GM12873 (cell line): ENCODE data around the gene KIF26A.

Experiments used
- CTCF ChIP-seq: IDR thresholded peaks from 2 replicates; pipeline ENCODE4 v1.5.1; 2012; ENCODE audit warnings: low read depth, mild to moderate bottlenecking, moderate library complexity, low read length, control low read depth; ENCODE audit not compliant: insufficient read depth; ENCODE audit errors: missing control alignments

The KIF26A gene

GRCh38 chr14:104182857-104183425 lies 44.6 kb downstream of the KIF26A start:
- TF ChIP-seq CTCF = no peak

- no peak for TF ChIP-seq CTCF
Observed at GRCh38 chr14:104183796-104184195, 45.4 kb downstream of the KIF26A start.

GRCh38 chr14:104184506-104184905 lies 46.1 kb downstream of the KIF26A start:
- no peak for TF ChIP-seq CTCF

- TF ChIP-seq CTCF = no peak
Observed at GRCh38 chr14:104184911-104185499, 46.6 kb downstream of the KIF26A start.

GRCh38 chr14:104185916-104186495 lies 47.6 kb downstream of the KIF26A start:
- TF ChIP-seq CTCF = no peak

GRCh38 chr14:104186575-104186974 lies 48.2 kb downstream of the KIF26A start:
- TF ChIP-seq CTCF = no peak

GRCh38 chr14:104187121-104187889 lies 48.9 kb downstream of the KIF26A start:
- no peak for TF ChIP-seq CTCF
